Bronchial epithelial cell (primary cell): ENCODE measurements around the gene NPR1. TPM values are rescaled to one million over a fixed set of nuclear protein-coding genes. Genes with fewer than 3 reads are reported as not detected.

Experiments
- DNase-seq: peaks from one replicate; pipeline ENCODE4 v3.0.0-alpha.2; 2010; ENCODE audit warnings: low read depth
- FAIRE-seq: peaks from 2 replicates; lab custom pipeline; 2011; peaks lifted over from hg19 to GRCh38; lab: Jason Lieb, UNC
- H3K27me3 ChIP-seq: 2 replicates; pipeline ENCODE4 v1.5.1; 2011; ENCODE audit warnings: low read length; ENCODE audit not compliant: control insufficient read depth, insufficient read depth
- H3K36me3 ChIP-seq: 2 replicates; pipeline ENCODE4 v1.5.1; 2011; ENCODE audit warnings: low read length; ENCODE audit not compliant: control insufficient read depth, insufficient read depth
- H3K4me3 ChIP-seq: 2 replicates; pipeline ENCODE4 v1.5.1; 2011; ENCODE audit warnings: mild to moderate bottlenecking, low read depth, low read length, control low read depth
- CTCF ChIP-seq: IDR thresholded peaks from 2 replicates; pipeline ENCODE4 v1.5.1; 2011; ENCODE audit warnings: mild to moderate bottlenecking, moderate library complexity, low read length, control low read depth, inconsistent platforms; ENCODE audit not compliant: insufficient read depth, severe bottlenecking
- total RNA-seq: library from RNA; depleted of rRNA; stranded (reverse); fragments of >200 nt; gene quantifications from 2 replicates; pipeline ENCODE4 v1.2.1, GENCODE V29; 2014

The NPR1 gene
- total RNA-seq, 1 donor from 2014 or later, result under 0.01 TPM

- no peak for DNase-seq
- Histone ChIP-seq H3K36me3 (no peaks in the 10 kb centered on the region), H3K27me3 (peaks cover 10% of the 10 kb centered on the region), H3K4me3 (no peak overlapping the region)
- no peak for TF ChIP-seq CTCF
- FAIRE-seq, result no peak
Measured at GRCh38 chr1:153684892-153685291, 6.4 kb downstream of the NPR1 start.

- FAIRE-seq, result peak; percentile 89
Measured at GRCh38 chr1:153685544-153686340, 7.3 kb downstream of the NPR1 start.

GRCh38 chr1:153687346-153688125, 9.0 kb downstream of the NPR1 start:
- FAIRE-seq, result no peak
- Histone ChIP-seq H3K36me3 (no peaks in the 10 kb centered on the region), H3K27me3 (peaks cover 2% of the 10 kb centered on the region), H3K4me3 (no peak overlapping the region)
- DNase-seq, result no peak
- TF ChIP-seq CTCF, result no peak

More at GRCh38 chr1:153685544-153686340, 7.3 kb downstream of the NPR1 start:
- Histone ChIP-seq H3K4me3 (no peak overlapping the region), H3K36me3 (no peaks in the 10 kb centered on the region), H3K27me3 (peaks cover 3% of the 10 kb centered on the region)
- DNase-seq, result no peak
- no peak for TF ChIP-seq CTCF

GRCh38 chr1:153688276-153688675, 9.8 kb downstream of the NPR1 start:
- no peak for TF ChIP-seq CTCF
- DNase-seq, result no peak
- Histone ChIP-seq H3K4me3 (no peak overlapping the region), H3K27me3 (peaks cover 2% of the 10 kb centered on the region), H3K36me3 (no peaks in the 10 kb centered on the region)
- no peak for FAIRE-seq

GRCh38 chr1:153688736-153689328, 10.3 kb downstream of the NPR1 start:
- Histone ChIP-seq H3K27me3 (peaks cover 2% of the 10 kb centered on the region), H3K4me3 (no peak overlapping the region), H3K36me3 (no peaks in the 10 kb centered on the region)
- no peak for TF ChIP-seq CTCF
- FAIRE-seq (no peak), DNase-seq (no peak)
